ENCODE measurements around the gene NCK2.

Gene NCK2

DNA sequence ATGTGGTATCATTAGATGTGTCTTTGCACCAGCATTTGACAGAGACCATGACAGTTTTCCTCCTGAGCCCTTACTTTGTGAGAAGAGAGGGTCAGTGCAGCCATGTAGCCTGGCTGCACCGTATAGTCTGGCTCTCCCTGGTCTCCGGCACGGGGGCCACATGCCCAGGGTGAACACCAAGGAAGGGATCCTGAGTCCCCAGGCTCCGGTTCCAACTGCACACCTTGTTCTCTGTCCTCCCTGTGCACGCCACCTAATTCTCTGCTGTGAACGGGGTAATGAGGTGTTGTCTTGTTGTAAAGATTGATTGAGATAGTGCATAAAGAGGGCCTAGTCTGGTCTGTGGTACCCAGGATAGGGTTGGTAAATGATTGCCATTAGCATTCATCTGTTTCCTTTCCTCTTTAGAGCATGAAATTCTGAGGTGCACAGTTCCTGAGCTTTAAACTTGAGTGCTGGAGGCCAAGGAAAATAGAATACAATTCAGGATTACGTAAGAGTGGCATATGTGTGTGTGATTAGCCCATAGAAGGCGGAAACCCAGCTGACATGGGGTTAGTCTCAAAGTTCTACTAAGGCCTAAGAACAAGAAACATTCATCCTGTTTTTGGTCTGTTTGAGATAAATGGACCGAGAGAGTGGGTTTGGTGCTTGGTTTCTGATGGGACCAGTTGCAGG lies 55.5 kb downstream of the NCK2 start:
- no peak overlapping the region for H3K9ac ChIP-seq (ENCODE audit: low read length)
- no peaks in the 10 kb centered on the region for H3K9me3 ChIP-seq (ENCODE audit: insufficient read depth, low read length)
- H3K4me3 ChIP-seq (ENCODE audit: insufficient read depth, low read length, poor library complexity, severe bottlenecking): no peak overlapping the region
- no peak for TF ChIP-seq EZH2phosphoT487 (conservative IDR thresholded peaks at IDR 0.05; ENCODE audit: low read length)
- TF ChIP-seq, protein P1, sequence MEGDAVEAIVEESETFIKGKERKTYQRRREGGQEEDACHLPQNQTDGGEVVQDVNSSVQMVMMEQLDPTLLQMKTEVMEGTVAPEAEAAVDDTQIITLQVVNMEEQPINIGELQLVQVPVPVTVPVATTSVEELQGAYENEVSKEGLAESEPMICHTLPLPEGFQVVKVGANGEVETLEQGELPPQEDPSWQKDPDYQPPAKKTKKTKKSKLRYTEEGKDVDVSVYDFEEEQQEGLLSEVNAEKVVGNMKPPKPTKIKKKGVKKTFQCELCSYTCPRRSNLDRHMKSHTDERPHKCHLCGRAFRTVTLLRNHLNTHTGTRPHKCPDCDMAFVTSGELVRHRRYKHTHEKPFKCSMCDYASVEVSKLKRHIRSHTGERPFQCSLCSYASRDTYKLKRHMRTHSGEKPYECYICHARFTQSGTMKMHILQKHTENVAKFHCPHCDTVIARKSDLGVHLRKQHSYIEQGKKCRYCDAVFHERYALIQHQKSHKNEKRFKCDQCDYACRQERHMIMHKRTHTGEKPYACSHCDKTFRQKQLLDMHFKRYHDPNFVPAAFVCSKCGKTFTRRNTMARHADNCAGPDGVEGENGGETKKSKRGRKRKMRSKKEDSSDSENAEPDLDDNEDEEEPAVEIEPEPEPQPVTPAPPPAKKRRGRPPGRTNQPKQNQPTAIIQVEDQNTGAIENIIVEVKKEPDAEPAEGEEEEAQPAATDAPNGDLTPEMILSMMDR (IDR thresholded peaks at IDR 0.05; ENCODE audit: insufficient read depth, low read length, poor library complexity, severe bottlenecking): no peak
- no peaks in the 10 kb centered on the region for H3K27me3 ChIP-seq (ENCODE audit: low read length)
- H3F3A ChIP-seq (ENCODE audit: insufficient read depth): no peaks in the 10 kb centered on the region
- H3K79me2 ChIP-seq (ENCODE audit: insufficient read depth, low read length): no peaks in the 10 kb centered on the region
- no peaks in the 10 kb centered on the region for H4K20me1 ChIP-seq (ENCODE audit: low read depth, low read length)
- no peak overlapping the region for H3K4me2 ChIP-seq (ENCODE audit: low read depth, low read length, poor library complexity, severe bottlenecking)
- H3K9me2 ChIP-seq (replicated peaks; ENCODE audit: insufficient read depth, low read length): no peaks in the 10 kb centered on the region
- no peaks in the 10 kb centered on the region for H3K36me3 ChIP-seq (ENCODE audit: low read length)
- H2AFZ ChIP-seq (ENCODE audit: low read depth, low read length, severe bottlenecking): no peak overlapping the region
- H3K27ac ChIP-seq (ENCODE audit: low read depth, low read length): no peak overlapping the region

DNA sequence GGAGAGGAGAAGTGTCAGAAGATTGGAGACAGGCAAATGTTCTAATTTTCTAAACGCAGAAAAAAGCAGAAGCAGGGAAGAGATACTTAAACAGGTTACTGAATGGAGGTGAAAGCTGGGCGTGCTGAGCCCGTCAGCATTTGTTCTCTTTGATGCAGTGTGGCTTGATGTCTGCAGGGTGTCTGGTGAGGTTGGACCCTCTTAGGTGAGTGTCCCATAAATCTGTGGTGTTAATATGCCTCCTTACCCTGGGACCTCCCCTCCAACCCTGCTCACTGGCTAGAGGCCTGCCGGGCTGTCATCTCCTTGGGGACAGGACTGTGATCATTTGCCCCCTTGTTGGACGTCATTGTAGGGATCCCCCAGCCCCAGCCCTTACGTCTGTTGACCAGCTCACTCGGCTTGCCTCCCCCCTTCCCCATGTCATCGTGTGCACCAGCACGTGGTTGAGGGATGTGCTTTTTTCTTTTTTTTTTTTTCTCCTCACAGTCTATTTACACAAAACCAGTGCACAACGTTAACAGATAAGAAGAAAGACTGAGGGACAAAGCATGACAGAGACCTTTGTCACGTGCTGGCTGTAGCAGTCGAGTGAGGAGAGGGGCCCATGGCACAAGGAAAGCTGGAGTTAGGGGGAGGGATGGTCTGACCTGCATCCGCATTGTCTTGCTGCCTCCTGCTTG lies 56.4 kb downstream of the NCK2 start:
- no peak overlapping the region for H3K27ac ChIP-seq (ENCODE audit: low read depth, low read length)
- no peaks in the 10 kb centered on the region for H3K27me3 ChIP-seq (ENCODE audit: low read length)
- TF ChIP-seq EZH2phosphoT487 (conservative IDR thresholded peaks at IDR 0.05; ENCODE audit: low read length): no peak
- TF ChIP-seq, protein P1 (IDR thresholded peaks at IDR 0.05; ENCODE audit: insufficient read depth, low read length, poor library complexity, severe bottlenecking): no peak

DNA sequence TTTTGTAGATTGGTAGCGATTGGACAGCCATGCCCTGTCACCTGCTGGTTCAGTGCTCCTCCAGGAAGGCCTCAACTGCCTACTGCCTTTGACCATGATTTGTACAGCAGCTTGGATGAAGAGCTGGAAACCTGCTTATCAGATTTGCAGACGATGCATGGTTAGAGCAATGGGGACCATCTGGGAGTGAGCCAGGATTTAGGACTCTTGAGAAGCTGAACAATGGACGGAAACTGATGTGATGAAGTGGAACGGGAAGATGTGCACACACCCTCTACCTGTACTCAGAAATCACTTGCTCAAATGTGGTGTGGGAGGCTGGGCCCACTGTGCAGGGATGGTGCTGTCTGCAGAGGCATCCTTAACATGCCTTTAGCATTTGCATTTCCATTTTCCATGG lies 57.2 kb downstream of the NCK2 start:
- no peak overlapping the region for H3K4me2 ChIP-seq (ENCODE audit: low read depth, low read length, poor library complexity, severe bottlenecking)
- H3K27me3 ChIP-seq (ENCODE audit: low read length): no peaks in the 10 kb centered on the region
- no peak overlapping the region for H3K9ac ChIP-seq (ENCODE audit: low read length)
- no peak overlapping the region for H3K4me3 ChIP-seq (ENCODE audit: insufficient read depth, low read length, poor library complexity, severe bottlenecking)
- TF ChIP-seq EZH2phosphoT487 (conservative IDR thresholded peaks at IDR 0.05; ENCODE audit: low read length): no peak
- TF ChIP-seq, protein P1 (IDR thresholded peaks at IDR 0.05; ENCODE audit: insufficient read depth, low read length, poor library complexity, severe bottlenecking): no peak
- no peaks in the 10 kb centered on the region for H3K9me3 ChIP-seq (ENCODE audit: insufficient read depth, low read length)
- no peak overlapping the region for H2AFZ ChIP-seq (ENCODE audit: low read depth, low read length, severe bottlenecking)
- no peaks in the 10 kb centered on the region for H3K79me2 ChIP-seq (ENCODE audit: insufficient read depth, low read length)
- no peak overlapping the region for H3K27ac ChIP-seq (ENCODE audit: low read depth, low read length)
- no peaks in the 10 kb centered on the region for H3F3A ChIP-seq (ENCODE audit: insufficient read depth)
- no peaks in the 10 kb centered on the region for H4K20me1 ChIP-seq (ENCODE audit: low read depth, low read length)
- no peaks in the 10 kb centered on the region for H3K9me2 ChIP-seq (replicated peaks; ENCODE audit: insufficient read depth, low read length)
- H3K36me3 ChIP-seq (ENCODE audit: low read length): no peaks in the 10 kb centered on the region

More for the DNA sequence above, 56.4 kb downstream of the NCK2 start:
- Histone ChIP-seq H3K4me2 (ENCODE audit: low read depth, low read length, poor library complexity, severe bottlenecking) (no peak overlapping the region), H4K20me1 (ENCODE audit: low read depth, low read length) (no peaks in the 10 kb centered on the region), H3F3A (ENCODE audit: insufficient read depth) (no peaks in the 10 kb centered on the region), H3K9me3 (ENCODE audit: insufficient read depth, low read length) (no peaks in the 10 kb centered on the region), H3K79me2 (ENCODE audit: insufficient read depth, low read length) (no peaks in the 10 kb centered on the region), H2AFZ (ENCODE audit: low read depth, low read length, severe bottlenecking) (no peak overlapping the region), H3K36me3 (ENCODE audit: low read length) (no peaks in the 10 kb centered on the region), H3K9ac (ENCODE audit: low read length) (no peak overlapping the region), H3K4me3 (ENCODE audit: insufficient read depth, low read length, poor library complexity, severe bottlenecking) (no peak overlapping the region), H3K9me2 (replicated peaks; ENCODE audit: insufficient read depth, low read length) (no peaks in the 10 kb centered on the region)
